IMR-90 (cell line): ENCODE data around the gene GUCY2D. TPM values are rescaled to one million over a fixed set of nuclear protein-coding genes. Genes with fewer than 3 reads are reported as not detected.

Experiments used
- ATAC-seq: fragments of 200-7000 bp; cut with Tn5 transposase; 2 replicates; pipeline ENCODE4 v1.9.1; 2020; ENCODE audit warnings: low read depth, mild to moderate bottlenecking, moderate library complexity
- BruUV-seq: library from RNA; stranded (reverse); fragments of 400-500 nt; replicated peaks from 2 replicates; lab custom pipeline; 2021; lab: Mats Ljungman, UMichigan
- CTCF ChIA-PET: fragments of 300-600 bp; formaldehyde crosslinking; extraction: SDS; loops from one replicate; lab custom pipeline; 2021; ENCODE audit warnings: antibody characterized with exemption; lab: Yijun Ruan, JAX
- POLR2A ChIA-PET: fragments of 300-600 bp; sonication (Branson Sonifier 250); formaldehyde crosslinking; loops from one replicate; lab custom pipeline; 2022; ENCODE audit warnings: antibody characterized with exemption; ENCODE audit not compliant: unreplicated experiment; lab: Charles Lee
- DNase-seq: peaks from one replicate; pipeline ENCODE4 v3.0.0; 2013
- H2AFZ ChIP-seq: replicated peaks from 2 replicates; pipeline ENCODE3; 2013; ENCODE audit warnings: low read length, mild to moderate bottlenecking; ENCODE audit not compliant: poor library complexity
- H2AK5ac ChIP-seq: 2 replicates; pipeline ENCODE4 v1.6.1; 2013; ENCODE audit warnings: low read depth, low read length, inconsistent platforms
- H2AK9ac ChIP-seq: replicated peaks from 2 replicates; pipeline ENCODE3; 2013; ENCODE audit warnings: mild to moderate bottlenecking, low read depth, low read length, moderate library complexity; ENCODE audit not compliant: poor library complexity
- H2BK120ac ChIP-seq: 2 replicates; pipeline ENCODE4 v1.6.1; 2013; ENCODE audit warnings: low read depth, low read length, inconsistent platforms
- H2BK15ac ChIP-seq: 3 replicates; pipeline ENCODE4 v1.6.1; 2013; ENCODE audit warnings: low read depth, low read length, inconsistent platforms
- H2BK20ac ChIP-seq: 2 replicates; pipeline ENCODE4 v1.6.1; 2013; ENCODE audit warnings: low read depth, mild to moderate bottlenecking, inconsistent platforms, low read length, moderate library complexity
- H2BK5ac ChIP-seq: 2 replicates; pipeline ENCODE4 v1.6.1; 2013; ENCODE audit warnings: mild to moderate bottlenecking, low read depth, low read length, inconsistent platforms; ENCODE audit not compliant: poor library complexity, severe bottlenecking
- H3K14ac ChIP-seq: replicated peaks from 2 replicates; pipeline ENCODE4 v1.6.1; 2013; ENCODE audit warnings: low read depth, low read length, inconsistent platforms
- H3K18ac ChIP-seq: 2 replicates; pipeline ENCODE4 v1.6.1; 2013; ENCODE audit warnings: low read depth, low read length, control low read depth
- H3K23ac ChIP-seq: 2 replicates; pipeline ENCODE4 v1.6.1; 2013; ENCODE audit warnings: low read depth, low read length, inconsistent platforms
- H3K27ac ChIP-seq: 2 replicates; pipeline ENCODE4 v1.5.1; 2013; ENCODE audit warnings: mild to moderate bottlenecking, control low read depth, low read length; ENCODE audit not compliant: insufficient read depth
- H3K27me3 ChIP-seq: 2 replicates; pipeline ENCODE4 v1.6.1; 2013; ENCODE audit warnings: low read length; ENCODE audit not compliant: control insufficient read depth, insufficient read depth
- H3K36me3 ChIP-seq: 2 replicates; pipeline ENCODE4 v1.6.1; 2013; ENCODE audit warnings: low read length, mixed read lengths; ENCODE audit not compliant: control insufficient read depth, insufficient read depth
- H3K4ac ChIP-seq: 2 replicates; pipeline ENCODE4 v1.6.1; 2013; ENCODE audit warnings: low read depth, low read length, inconsistent platforms
- H3K4me1 ChIP-seq: 2 replicates; pipeline ENCODE4 v1.6.1; 2013; ENCODE audit warnings: low read length, mixed read lengths; ENCODE audit not compliant: control insufficient read depth, insufficient read depth
- H3K4me2 ChIP-seq: 2 replicates; pipeline ENCODE4 v1.6.1; 2013; ENCODE audit warnings: low read depth, mild to moderate bottlenecking, control low read depth, low read length, moderate library complexity
- H3K4me3 ChIP-seq: 2 replicates; pipeline ENCODE4 v1.5.1; 2013; ENCODE audit warnings: low read depth, mild to moderate bottlenecking, control low read depth, low read length, moderate library complexity; ENCODE audit not compliant: insufficient read depth
- H3K56ac ChIP-seq: 2 replicates; pipeline ENCODE4 v1.6.1; 2013; ENCODE audit warnings: low read length, inconsistent platforms; ENCODE audit not compliant: insufficient read depth; ENCODE audit errors: extremely low read depth
- H3K79me1 ChIP-seq, 2 experiments: 2 replicates each; pipeline ENCODE4 v1.6.1; 2013; ENCODE audit warnings: low read length in 2 of 2, inconsistent platforms in 1 of 2, low read depth in 1 of 2
- H3K9ac ChIP-seq: 2 replicates; pipeline ENCODE4 v1.6.1; 2013; ENCODE audit warnings: low read depth, low read length, control low read depth
- H3K9me1 ChIP-seq: 2 replicates; pipeline ENCODE4 v1.6.1; 2013; ENCODE audit warnings: low read length, inconsistent platforms; ENCODE audit not compliant: insufficient read depth
- H3K9me3 ChIP-seq: 2 replicates; pipeline ENCODE4 v1.6.1; 2013; ENCODE audit warnings: low read length; ENCODE audit not compliant: control insufficient read depth, insufficient read depth
- H4K20me1 ChIP-seq: 2 replicates; pipeline ENCODE4 v1.6.1; 2013; ENCODE audit warnings: low read length, inconsistent platforms; ENCODE audit not compliant: insufficient read depth
- H4K5ac ChIP-seq: 2 replicates; pipeline ENCODE4 v1.6.1; 2013; ENCODE audit warnings: mild to moderate bottlenecking, low read depth, low read length, control low read depth
- H4K8ac ChIP-seq, 2 experiments: 2 replicates each; pipeline ENCODE4 v1.6.1; 2013; ENCODE audit warnings: low read depth in 2 of 2, low read length in 2 of 2, control low read depth in 1 of 2, inconsistent platforms in 1 of 2
- H4K91ac ChIP-seq: 2 replicates; pipeline ENCODE4 v1.6.1; 2013; ENCODE audit warnings: low read depth, low read length, inconsistent platforms; ENCODE audit not compliant: insufficient read depth
- BHLHE40 ChIP-seq: fragments of 150-350 bp; IDR thresholded peaks from 2 replicates; pipeline ENCODE4 v1.6.1; 2016; ENCODE audit warnings: mild to moderate bottlenecking, low read depth, low read length
- CEBPB ChIP-seq: IDR thresholded peaks from 2 replicates; pipeline ENCODE4 v1.6.1; 2012; ENCODE audit warnings: low read depth, low read length, improper control_type of control experiment
- CHD1 ChIP-seq: IDR thresholded peaks from 2 replicates; pipeline ENCODE4 v1.6.1; 2012; ENCODE audit warnings: low read depth, low read length, improper control_type of control experiment
- FOS ChIP-seq: fragments of 150-350 bp; IDR thresholded peaks from 2 replicates; pipeline ENCODE4 v1.6.1; 2016; ENCODE audit warnings: low read depth, low read length
- MXI1 ChIP-seq: IDR thresholded peaks from 2 replicates; pipeline ENCODE4 v1.6.1; 2012; ENCODE audit warnings: low read depth, mild to moderate bottlenecking, low read length, moderate library complexity, borderline replicate concordance
- NFE2L2 ChIP-seq: fragments of 150-350 bp; IDR thresholded peaks from 2 replicates; pipeline ENCODE4 v1.6.1; 2016; ENCODE audit warnings: low read depth, mild to moderate bottlenecking, low read length
- RCOR1 ChIP-seq: IDR thresholded peaks from 2 replicates; pipeline ENCODE4 v1.6.1; 2012; ENCODE audit warnings: mild to moderate bottlenecking, low read length, improper control_type of control experiment; ENCODE audit not compliant: insufficient replicate concordance
- USF2 ChIP-seq: fragments of 150-350 bp; IDR thresholded peaks from 2 replicates; pipeline ENCODE4 v1.6.1; 2017; ENCODE audit warnings: mild to moderate bottlenecking, antibody characterized with exemption, low read length, low read depth
- WGBS, 2 experiments: methylation state at CpG; one replicate each; pipeline versions ENCODE4 v1.1.5 to v1.1.7; 2013; ENCODE audit warnings: missing lambda C conversion rate in 2 of 2; ENCODE audit not compliant: insufficient read length in 1 of 2; ENCODE audit errors: extremely low coverage in 2 of 2; 5-methylcytosine and 5-hydroxymethylcytosine counted together
- dilution Hi-C: fragments of 300-500 bp; cut with HindIII; formaldehyde crosslinking; loops from one replicate; pipeline ENCODE4 v1.14.3; 2018; ENCODE audit warnings: low sequenced_read_pairs; ENCODE audit not compliant: unreplicated experiment
- in situ Hi-C: fragments of 300-500 bp; cut with MboI; formaldehyde crosslinking; loops from 3 replicates; pipeline ENCODE4 v1.14.3; 2019; ENCODE audit warnings: low sequenced_read_pairs, inconsistent platforms, mixed read lengths
- intact Hi-C: fragments of 100-400 bp; cut with micrococcal nuclease; formaldehyde crosslinking; loops from 2 replicates; pipeline ENCODE4 v1.10.0; 2022
- polyA plus RNA-seq, 3 experiments: library from polyadenylated mRNA; depleted of rRNA; stranded (reverse); fragments of >200 nt; gene quantifications; 2 replicates each; pipeline ENCODE4 v1.2.3, GENCODE V29; 2012; ENCODE audit warnings: low replicate concordance in 1 of 3
- total RNA-seq: library from RNA; depleted of rRNA; stranded (reverse); fragments of >200 nt; gene quantifications from 2 replicates; pipeline ENCODE4 v1.2.3, GENCODE V29; 2012
- TF ChIP-seq, protein P1 (sequence below): conservative IDR thresholded peaks from 2 replicates; pipeline ENCODE4 v1.5.1; 2012; ENCODE audit warnings: mild to moderate bottlenecking, low read depth, low read length, improper control_type of control experiment
- TF ChIP-seq, protein P2 (sequence below): fragments of 150-350 bp; IDR thresholded peaks from 2 replicates; pipeline ENCODE4 v1.6.1; 2016; ENCODE audit warnings: low read depth, mild to moderate bottlenecking, low read length, moderate library complexity, borderline replicate concordance

GUCY2D gene
- total and polyA plus RNA-seq, 2 of the 4 experiments (the other 2 are of a cell fraction) = 0.03 TPM; not detected in 1

DNA sequence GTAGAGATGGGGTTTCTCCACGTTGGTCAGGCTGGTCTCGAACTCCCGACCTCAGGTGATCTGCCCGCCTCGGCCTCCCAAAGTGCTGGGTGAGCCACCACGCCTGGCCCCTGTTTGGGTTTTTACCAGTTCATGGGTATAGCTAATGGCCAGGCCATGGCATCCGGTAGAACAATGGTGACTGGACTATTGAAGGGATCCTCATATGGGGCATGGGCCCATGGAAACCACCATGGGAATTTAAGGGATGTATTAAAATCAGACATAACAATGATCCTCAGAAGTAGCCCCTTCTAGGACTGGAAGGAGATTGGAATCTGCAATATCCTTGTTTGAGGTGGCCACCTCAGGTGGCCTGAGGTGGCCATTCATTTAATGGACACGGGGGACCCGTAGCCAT lies 17.5 kb upstream of the GUCY2D start:
- Histone ChIP-seq H3K4me1 (peaks cover 11% of the 10 kb centered on the region; the same call in 1 of the 2 replicates), H3K4ac (no peak overlapping the region), H3K79me1 (no peaks in the 10 kb centered on the region), H2AK9ac (no peak overlapping the region), H2BK15ac (no peak overlapping the region), H4K20me1 (no peaks in the 10 kb centered on the region), H3K23ac (no peak overlapping the region), H2AK5ac (no peak overlapping the region), H4K8ac (no peak overlapping the region), H2BK120ac (no peak overlapping the region), H3K36me3 (no peaks in the 10 kb centered on the region), H3K14ac (no peak overlapping the region), H3K9ac (no peak overlapping the region), H4K91ac (no peak overlapping the region), H3K27ac (no peak overlapping the region), H3K9me1 (peaks cover 3% of the 10 kb centered on the region), H2BK20ac (no peak overlapping the region), H3K4me3 (no peak overlapping the region), H3K4me2 (no peak overlapping the region), H3K27me3 (no peaks in the 10 kb centered on the region), H2AFZ (no peak overlapping the region), H3K18ac (no peak overlapping the region), H2BK5ac (no peak overlapping the region), H3K56ac (no peak overlapping the region), H4K5ac (no peak overlapping the region), H3K9me3 (no peaks in the 10 kb centered on the region)
- in situ Hi-C loops (loop anchor here (5.0 to 25.0 kb wide), 2 partner anchors 73 to 248 kb away; no protein-coding TSS in a partner anchor), dilution Hi-C loops (no loop called here), intact Hi-C loops (loop anchor here (5.0 kb wide), 1 partner anchor 53 kb away; the partner anchor contains the start of genes CNTROB and TRAPPC1)
- TF ChIP-seq BHLHE40 (no peak), RCOR1 (no peak), USF2 (no peak), NFE2L2 (no peak), CHD1 (no peak), MXI1 (no peak), CEBPB (no peak), FOS (no peak)
- TF ChIP-seq, protein P1, sequence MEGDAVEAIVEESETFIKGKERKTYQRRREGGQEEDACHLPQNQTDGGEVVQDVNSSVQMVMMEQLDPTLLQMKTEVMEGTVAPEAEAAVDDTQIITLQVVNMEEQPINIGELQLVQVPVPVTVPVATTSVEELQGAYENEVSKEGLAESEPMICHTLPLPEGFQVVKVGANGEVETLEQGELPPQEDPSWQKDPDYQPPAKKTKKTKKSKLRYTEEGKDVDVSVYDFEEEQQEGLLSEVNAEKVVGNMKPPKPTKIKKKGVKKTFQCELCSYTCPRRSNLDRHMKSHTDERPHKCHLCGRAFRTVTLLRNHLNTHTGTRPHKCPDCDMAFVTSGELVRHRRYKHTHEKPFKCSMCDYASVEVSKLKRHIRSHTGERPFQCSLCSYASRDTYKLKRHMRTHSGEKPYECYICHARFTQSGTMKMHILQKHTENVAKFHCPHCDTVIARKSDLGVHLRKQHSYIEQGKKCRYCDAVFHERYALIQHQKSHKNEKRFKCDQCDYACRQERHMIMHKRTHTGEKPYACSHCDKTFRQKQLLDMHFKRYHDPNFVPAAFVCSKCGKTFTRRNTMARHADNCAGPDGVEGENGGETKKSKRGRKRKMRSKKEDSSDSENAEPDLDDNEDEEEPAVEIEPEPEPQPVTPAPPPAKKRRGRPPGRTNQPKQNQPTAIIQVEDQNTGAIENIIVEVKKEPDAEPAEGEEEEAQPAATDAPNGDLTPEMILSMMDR = no peak
- TF ChIP-seq, protein P2, sequence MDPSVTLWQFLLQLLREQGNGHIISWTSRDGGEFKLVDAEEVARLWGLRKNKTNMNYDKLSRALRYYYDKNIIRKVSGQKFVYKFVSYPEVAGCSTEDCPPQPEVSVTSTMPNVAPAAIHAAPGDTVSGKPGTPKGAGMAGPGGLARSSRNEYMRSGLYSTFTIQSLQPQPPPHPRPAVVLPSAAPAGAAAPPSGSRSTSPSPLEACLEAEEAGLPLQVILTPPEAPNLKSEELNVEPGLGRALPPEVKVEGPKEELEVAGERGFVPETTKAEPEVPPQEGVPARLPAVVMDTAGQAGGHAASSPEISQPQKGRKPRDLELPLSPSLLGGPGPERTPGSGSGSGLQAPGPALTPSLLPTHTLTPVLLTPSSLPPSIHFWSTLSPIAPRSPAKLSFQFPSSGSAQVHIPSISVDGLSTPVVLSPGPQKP = no peak
- WGBS, 2 experiments = 92% methylated on average over 2 of the region's 9 CpGs; no CpG with 5 or more reads in 1 of the 2 experiments
- ATAC-seq (no peak), DNase-seq (no peak)
- CTCF ChIA-PET = no interaction called here
- BruUV-seq = no TSS peak
- POLR2A ChIA-PET = no interaction called here
